HepG2 (cell line): ENCODE measurements around the gene HS3ST5. TPM values are rescaled to one million over a fixed set of nuclear protein-coding genes. Genes with fewer than 3 reads are reported as not detected.

ENCODE experiments used
- CEBPZ ChIP-seq: IDR thresholded peaks from 2 replicates; pipeline ENCODE4 v1.6.1; 2012; ENCODE audit warnings: low read length, improper control_type of control experiment
- CENPX ChIP-seq: sonication (generic); formaldehyde crosslinking; IDR thresholded peaks from 2 replicates; pipeline ENCODE4 v1.9.0; 2021; ENCODE audit warnings: mild to moderate bottlenecking, missing genetic modification reagents, moderate library complexity
- HNF1A ChIP-seq, 2 experiments: sonication (generic) in 1 of 2; formaldehyde crosslinking in 1 of 2; IDR thresholded peaks; 2 replicates each; pipeline versions ENCODE4 v1.4.0 to v1.6.1; 2016 to 2020; ENCODE audit warnings: borderline replicate concordance in 1 of 2, low read depth in 1 of 2, mild to moderate bottlenecking in 1 of 2, missing genetic modification reagents in 1 of 2
- HOXA7 ChIP-seq: sonication (generic); formaldehyde crosslinking; IDR thresholded peaks from 2 replicates; pipeline ENCODE4 v1.8.1; 2022; ENCODE audit warnings: mild to moderate bottlenecking, missing genetic modification reagents, moderate library complexity
- KLF9 ChIP-seq: IDR thresholded peaks from 2 replicates; pipeline ENCODE4 v1.6.1; 2016; ENCODE audit warnings: low read depth
- PHF8 ChIP-seq: sonication (generic); formaldehyde crosslinking; IDR thresholded peaks from 2 replicates; pipeline ENCODE4 v1.5.0; 2020; ENCODE audit warnings: missing genetic modification reagents
- REL ChIP-seq: sonication (generic); formaldehyde crosslinking; conservative IDR thresholded peaks from 2 replicates; pipeline ENCODE4 v1.8.0; 2022; ENCODE audit warnings: mild to moderate bottlenecking, missing genetic modification reagents, moderate library complexity
- SIN3A ChIP-seq: IDR thresholded peaks from 2 replicates; pipeline ENCODE4 v1.6.1; 2011; ENCODE audit warnings: low read depth, mild to moderate bottlenecking, control low read depth, low read length, borderline replicate concordance
- SRSF4 ChIP-seq: fragments of 200-400 bp; formaldehyde crosslinking; IDR thresholded peaks from one replicate; pipeline ENCODE4 v1.6.1; 2018; ENCODE audit warnings: mild to moderate bottlenecking, low read depth, low read length, moderate library complexity; ENCODE audit not compliant: poor library complexity, severe bottlenecking
- TAF1 ChIP-seq: sonication (generic); formaldehyde crosslinking; IDR thresholded peaks from 2 replicates; pipeline ENCODE4 v1.4.0; 2020; ENCODE audit warnings: missing genetic modification reagents
- TRIM22 ChIP-seq: fragments of 450-650 bp; IDR thresholded peaks from 2 replicates; pipeline ENCODE4 v1.6.1; 2017
- ZNF558 ChIP-seq: sonication (generic); formaldehyde crosslinking; IDR thresholded peaks from 2 replicates; pipeline ENCODE4 v1.9.0; 2022; ENCODE audit warnings: mild to moderate bottlenecking, missing genetic modification reagents, borderline replicate concordance
- ZNF563 ChIP-seq: sonication (generic); formaldehyde crosslinking; IDR thresholded peaks from 2 replicates; pipeline ENCODE4 v1.8.0; 2022; ENCODE audit warnings: mild to moderate bottlenecking, moderate library complexity, missing genetic modification reagents
- ZNF577 ChIP-seq: sonication (generic); formaldehyde crosslinking; IDR thresholded peaks from 2 replicates; pipeline ENCODE4 v1.4.0; 2020; ENCODE audit warnings: mild to moderate bottlenecking, low read depth, missing genetic modification reagents, borderline replicate concordance
- ZNF614 ChIP-seq: IDR thresholded peaks from 2 replicates; pipeline ENCODE4 v1.6.1; 2018; ENCODE audit warnings: missing biosample characterization, missing genetic modification reagents, inconsistent platforms, borderline replicate concordance
- ZNF784 ChIP-seq: sonication (generic); formaldehyde crosslinking; IDR thresholded peaks from 2 replicates; pipeline ENCODE4 v1.5.1; 2020; ENCODE audit warnings: missing genetic modification reagents, mild to moderate bottlenecking, borderline replicate concordance
- ZSCAN21 ChIP-seq: sonication (generic); formaldehyde crosslinking; IDR thresholded peaks from 2 replicates; pipeline ENCODE4 v1.8.0; 2022; ENCODE audit warnings: mild to moderate bottlenecking, missing genetic modification reagents, moderate library complexity, borderline replicate concordance
- polyA plus RNA-seq, 8 experiments: library from polyadenylated mRNA; depleted of rRNA in 3 of 8; stranded (reverse) in 7 of 8; unstranded in 1 of 8; fragments of >200 nt; fragmentation: Illumina TruSeq in 4 of 8; extraction: Trizol in 4 of 8; gene quantifications; 2 replicates each; pipeline versions ENCODE4 v1.2.1 to v1.2.3, GENCODE V29; 2011 to 2016; ENCODE audit warnings: low read depth in 4 of 8, missing spikeins in 1 of 8, mixed read lengths in 1 of 8; ENCODE audit not compliant: insufficient read depth in 1 of 8
- total RNA-seq, 5 experiments: library from RNA; depleted of rRNA; stranded (reverse); fragments of >200 nt; fragmentation: Illumina TruSeq; extraction: Trizol; gene quantifications; 2 replicates each; pipeline ENCODE4 v1.2.3, GENCODE V29; 2016; ENCODE audit warnings: low read depth in 1 of 5

HS3ST5 gene
- total and polyA plus RNA-seq, 2 of the 13 experiments (the other 11 are each of a cell fraction or from before 2014, with no cell fraction given) = 1.1 to 1.6 TPM

- TF ChIP-seq KLF9 (CRISPR knock-in tag) (0 out of 2 replicates have a peak, but pooled peaks have one; percentile 30), TRIM22 (no peak), HOXA7 (CRISPR knock-in tag) (no peak), ZNF784 (CRISPR knock-in tag) (no peak), CEBPZ (no peak), SIN3A (no peak), PHF8 (no peak), ZNF577 (no peak), TAF1 (CRISPR knock-in tag) (no peak; the same call in 1 of the 2 replicates), CENPX (CRISPR knock-in tag) (no peak), ZNF558 (CRISPR knock-in tag) (no peak), SRSF4 (no peak), ZSCAN21 (no peak), REL (CRISPR knock-in tag) (no peak), ZNF614 (peak; percentile 64; the same call in 1 of the 2 replicates), ZNF563 (CRISPR knock-in tag) (no peak), HNF1A (IDR thresholded peaks at IDR 0.05; ENCODE audit: low read depth) (peak; percentile 86), HNF1A (CRISPR knock-in tag; IDR thresholded peaks at IDR 0.05; ENCODE audit: borderline replicate concordance) (peak; percentile 96)
Observed at GRCh38 chr6:114167583-114168576, 174.9 kb downstream of the HS3ST5 start (continued).
